H1 (cell line): ENCODE data around the gene IL2RG. TPM values are rescaled to one million over a fixed set of nuclear protein-coding genes. Genes with fewer than 3 reads are reported as not detected.

ENCODE experiments used
- CTCF ChIA-PET: fragments of 300-600 bp; sonication (Branson Sonifier 250); formaldehyde crosslinking; loops from one replicate; lab custom pipeline; 2021; ENCODE audit not compliant: partially characterized antibody; lab: Charles Lee
- POLR2A ChIA-PET: fragments of 300-600 bp; sonication (Branson Sonifier 250); formaldehyde crosslinking; loops from one replicate; lab custom pipeline; 2021; ENCODE audit warnings: inconsistent platforms; ENCODE audit not compliant: partially characterized antibody; lab: Charles Lee
- DNase-seq, 2 experiments: peaks; one replicate each; pipeline versions ENCODE4 v3.0.0 to v3.0.0-alpha.2; 2010 to 2022; ENCODE audit warnings: low spot score in 2 of 2, low read depth in 1 of 2, mixed read lengths in 1 of 2
- FAIRE-seq: peaks from 2 replicates; lab custom pipeline; 2011; peaks lifted over from hg19 to GRCh38; lab: Jason Lieb, UNC
- H2AFZ ChIP-seq: 2 replicates; pipeline ENCODE4 v1.8.1; 2012; ENCODE audit warnings: low read length, inconsistent platforms
- H2AK5ac ChIP-seq: 2 replicates; pipeline ENCODE4 v1.6.1; 2013; ENCODE audit warnings: low read depth, low read length
- H2BK120ac ChIP-seq: replicated peaks from 2 replicates; pipeline ENCODE3; 2013; ENCODE audit warnings: low read depth, low read length, inconsistent platforms
- H2BK12ac ChIP-seq: 2 replicates; pipeline ENCODE4 v1.6.1; 2013; ENCODE audit warnings: low read depth, low read length
- H2BK15ac ChIP-seq: 2 replicates; pipeline ENCODE4 v1.6.1; 2013; ENCODE audit warnings: low read length
- H2BK20ac ChIP-seq: 2 replicates; pipeline ENCODE4 v1.6.1; 2013; ENCODE audit warnings: low read length
- H2BK5ac ChIP-seq: 2 replicates; pipeline ENCODE4 v1.6.1; 2013; ENCODE audit warnings: low read depth, low read length
- H3K14ac ChIP-seq: 2 replicates; pipeline ENCODE4 v1.6.1; 2013; ENCODE audit warnings: inconsistent platforms; ENCODE audit not compliant: insufficient read length
- H3K18ac ChIP-seq: 2 replicates; pipeline ENCODE4 v1.6.1; 2013; ENCODE audit warnings: low read length; ENCODE audit errors: extremely low read depth
- H3K23ac ChIP-seq: 2 replicates; pipeline ENCODE4 v1.6.1; 2013; ENCODE audit warnings: inconsistent platforms; ENCODE audit not compliant: insufficient read length
- H3K23me2 ChIP-seq: 2 replicates; pipeline ENCODE4 v1.6.1; 2013; ENCODE audit warnings: low read depth, low read length
- H3K27ac ChIP-seq: 2 replicates; pipeline ENCODE4 v1.6.1; 2011; ENCODE audit warnings: low read depth, low read length, inconsistent platforms
- H3K27me3 ChIP-seq, 4 experiments: replicated peaks in 1 of 4; 1 replicate in 1 of 4; 2 replicates in 3 of 4; pipeline versions ENCODE4 v1.6.1 to v1.8.1; 2011 to 2013; ENCODE audit warnings: low read length in 3 of 4, mild to moderate bottlenecking in 3 of 4, inconsistent platforms in 2 of 4, mixed read lengths in 2 of 4, moderate library complexity in 1 of 4; ENCODE audit not compliant: control insufficient read depth in 3 of 4, insufficient read depth in 3 of 4; ENCODE audit errors: extremely low read depth in 1 of 4
- H3K36me3 ChIP-seq, 4 experiments: 2 replicates each; pipeline versions ENCODE4 v1.6.1 to v1.8.1; 2011 to 2013; ENCODE audit warnings: mild to moderate bottlenecking in 4 of 4, low read length in 3 of 4, moderate library complexity in 2 of 4, control low read depth in 1 of 4, inconsistent platforms in 1 of 4; ENCODE audit not compliant: insufficient read depth in 4 of 4, control insufficient read depth in 2 of 4
- H3K4ac ChIP-seq: replicated peaks from 2 replicates; pipeline ENCODE3; 2013; ENCODE audit warnings: low read length, low read depth, mixed read lengths, inconsistent platforms; ENCODE audit not compliant: insufficient read length
- H3K4me1 ChIP-seq, 4 experiments: replicated peaks in 1 of 4; 1 replicate in 1 of 4; 2 replicates in 3 of 4; pipeline versions ENCODE4 v1.6.1 to v1.8.1; 2011 to 2013; ENCODE audit warnings: low read length in 3 of 4, inconsistent platforms in 2 of 4, mixed read lengths in 1 of 4; ENCODE audit not compliant: insufficient read depth in 4 of 4, control insufficient read depth in 3 of 4
- H3K4me2 ChIP-seq, 2 experiments: 2 replicates each; pipeline versions ENCODE4 v1.6.1 to v1.8.1; 2011 to 2013; ENCODE audit warnings: low read depth in 2 of 2, low read length in 2 of 2, control low read depth in 1 of 2, inconsistent platforms in 1 of 2, mild to moderate bottlenecking in 1 of 2; ENCODE audit not compliant: insufficient read depth in 1 of 2
- H3K4me3 ChIP-seq, 4 experiments: fragments of 200-600, 300-600 bp in 1 of 4; sonication (generic), shearing (Covaris generic), sonication (Bioruptor Twin) in 1 of 4; 2 replicates each; pipeline versions ENCODE4 v1.5.1 to v1.8.1; 2011 to 2016; ENCODE audit warnings: low read length in 4 of 4, low read depth in 3 of 4, control low read depth in 2 of 4, inconsistent platforms in 2 of 4, mild to moderate bottlenecking in 2 of 4, mixed read lengths in 1 of 4, moderate library complexity in 1 of 4; ENCODE audit not compliant: insufficient read depth in 2 of 4; ENCODE audit errors: extremely low read depth in 1 of 4
- H3K56ac ChIP-seq: replicated peaks from 2 replicates; pipeline ENCODE3; 2013; ENCODE audit warnings: low read depth, mild to moderate bottlenecking, mixed read lengths, low read length, inconsistent platforms; ENCODE audit not compliant: insufficient read length
- H3K79me1 ChIP-seq: 2 replicates; pipeline ENCODE4 v1.6.1; 2013; ENCODE audit warnings: low read depth, low read length, control low read depth
- H3K79me2 ChIP-seq, 2 experiments: 2 replicates each; pipeline versions ENCODE4 v1.6.1 to v1.8.1; 2012 to 2013; ENCODE audit warnings: low read length in 2 of 2, mild to moderate bottlenecking in 2 of 2, inconsistent platforms in 1 of 2; ENCODE audit not compliant: insufficient read depth in 2 of 2, control insufficient read depth in 1 of 2
- H3K9ac ChIP-seq, 4 experiments: replicated peaks in 1 of 4; 1 replicate in 1 of 4; 2 replicates in 3 of 4; pipeline versions ENCODE4 v1.6.1 to v1.8.1; 2011 to 2013; ENCODE audit warnings: low read depth in 3 of 4, low read length in 3 of 4, control low read depth in 2 of 4, mild to moderate bottlenecking in 2 of 4, moderate library complexity in 2 of 4, inconsistent platforms in 1 of 4; ENCODE audit errors: extremely low read depth in 1 of 4
- H3K9me3 ChIP-seq, 2 experiments: 2 replicates each; pipeline versions ENCODE4 v1.6.1 to v1.8.1; 2012 to 2013; ENCODE audit warnings: mild to moderate bottlenecking in 2 of 2, moderate library complexity in 2 of 2, control low read depth in 1 of 2, inconsistent platforms in 1 of 2, low read depth in 1 of 2, low read length in 1 of 2, mixed read lengths in 1 of 2; ENCODE audit not compliant: insufficient read depth in 2 of 2
- H4K20me1 ChIP-seq, 2 experiments: replicated peaks in 1 of 2; 2 replicates each; pipeline versions ENCODE3 to v1.8.1; 2011 to 2013; ENCODE audit warnings: inconsistent platforms in 2 of 2, low read length in 2 of 2, mild to moderate bottlenecking in 1 of 2; ENCODE audit not compliant: insufficient read depth in 2 of 2, control insufficient read depth in 1 of 2
- H4K5ac ChIP-seq: 2 replicates; pipeline ENCODE4 v1.6.1; 2013; ENCODE audit warnings: low read length, low read depth, mixed read lengths, inconsistent platforms; ENCODE audit not compliant: insufficient read length
- H4K8ac ChIP-seq: 2 replicates; pipeline ENCODE4 v1.8.0; 2013; ENCODE audit warnings: mild to moderate bottlenecking, moderate library complexity, low read length, inconsistent platforms; ENCODE audit not compliant: insufficient read depth; ENCODE audit errors: extremely low read depth
- H4K91ac ChIP-seq: replicated peaks from 2 replicates; pipeline ENCODE3; 2013; ENCODE audit warnings: low read length, mixed read lengths, inconsistent platforms; ENCODE audit not compliant: insufficient read length
- ATF2 ChIP-seq: IDR thresholded peaks from 2 replicates; pipeline ENCODE4 v1.6.1; 2012; ENCODE audit warnings: low read length, inconsistent platforms
- CBX5 ChIP-seq: fragments of 300-800, 300-1000 bp; sonication (generic); IDR thresholded peaks from 2 replicates; pipeline ENCODE4 v1.7.1; 2016; ENCODE audit warnings: antibody characterized with exemption, low read length, low read depth
- CBX8 ChIP-seq: fragments of 300-800, 300-1000 bp; sonication (generic); IDR thresholded peaks from 2 replicates; pipeline ENCODE4 v1.7.1; 2016; ENCODE audit warnings: low read depth, low read length, borderline replicate concordance
- FOSL1 ChIP-seq: IDR thresholded peaks from 2 replicates; pipeline ENCODE4 v1.6.1; 2011; ENCODE audit warnings: mild to moderate bottlenecking, low read depth, low read length, moderate library complexity; ENCODE audit not compliant: insufficient read depth
- GABPA ChIP-seq: IDR thresholded peaks from 2 replicates; pipeline ENCODE4 v1.6.1; 2011; ENCODE audit warnings: mild to moderate bottlenecking, low read length, moderate library complexity, borderline replicate concordance; ENCODE audit not compliant: insufficient read depth
- JUN ChIP-seq: IDR thresholded peaks from 2 replicates; pipeline ENCODE4 v1.6.1; 2011; ENCODE audit warnings: low read depth, mild to moderate bottlenecking, improper control_type of control experiment, low read length
- JUND ChIP-seq: IDR thresholded peaks from 2 replicates; pipeline ENCODE4 v1.6.1; 2011; ENCODE audit warnings: mild to moderate bottlenecking, improper control_type of control experiment, low read length
- POU5F1 ChIP-seq: IDR thresholded peaks from 2 replicates; pipeline ENCODE4 v1.6.1; 2011; ENCODE audit warnings: low read depth, mild to moderate bottlenecking, low read length, moderate library complexity
- RXRA ChIP-seq: IDR thresholded peaks from 2 replicates; pipeline ENCODE4 v1.6.1; 2011; ENCODE audit warnings: low read depth, mild to moderate bottlenecking, low read length, moderate library complexity; ENCODE audit not compliant: insufficient read depth
- SP1 ChIP-seq: IDR thresholded peaks from 2 replicates; pipeline ENCODE4 v1.6.1; 2011; ENCODE audit warnings: low read depth, low read length
- SP4 ChIP-seq: IDR thresholded peaks from 2 replicates; pipeline ENCODE4 v1.6.1; 2012; ENCODE audit warnings: low read length, inconsistent platforms
- USF2 ChIP-seq: IDR thresholded peaks from 2 replicates; pipeline ENCODE4 v1.6.1; 2011; ENCODE audit warnings: low read length, improper control_type of control experiment
- WGBS, 2 experiments: shearing (Covaris generic) in 1 of 2; methylation state at CpG; one replicate each; pipeline versions ENCODE4 v1.1.6 to v1.1.7; 2013 to 2015; ENCODE audit warnings: low lambda C conversion rate in 2 of 2, mixed read lengths in 2 of 2, inconsistent platforms in 1 of 2, low coverage in 1 of 2, missing lambda C conversion rate in 1 of 2; ENCODE audit not compliant: insufficient replicate concordance in 2 of 2, insufficient coverage in 1 of 2, insufficient read length in 1 of 2; ENCODE audit errors: extremely low coverage in 1 of 2, missing lambda C conversion rate in 1 of 2; 5-methylcytosine and 5-hydroxymethylcytosine counted together
- polyA plus RNA-seq, 7 experiments: library from polyadenylated mRNA; depleted of rRNA in 3 of 7; stranded (reverse) in 5 of 7; unstranded in 2 of 7; fragments of >200 nt in 5 of 7; fragments of 200-250 nt in 2 of 7; gene quantifications; 1 replicate in 5 of 7; 2 replicates in 1 of 7; 4 replicates in 1 of 7; pipeline versions ENCODE4 v1.2.1 to v1.2.3, GENCODE V29; 2011 to 2013; ENCODE audit warnings: missing spikeins in 2 of 7, mixed read lengths in 2 of 7
- total RNA-seq: library from RNA; stranded (reverse); fragmentation: NEBNext Ultra II Directional; extraction: Animal tissue kit (Norgen Biotek cat#: 25700); gene quantifications from 2 replicates; pipeline ENCODE4 v1.2.1, GENCODE V29; 2021

The IL2RG gene
- total and polyA plus RNA-seq, 2 of the 8 experiments (the other 6 are each of a cell fraction or from before 2014, with no cell fraction given), result not detected

GRCh38 chrX:71091263-71091662 is 20.1 kb downstream of the IL2RG start:
- Histone ChIP-seq H3K4me1 (peaks cover 0 to 4% (median 1%) of the 10 kb centered on the region in 4 experiments; a peak in 4 of 7 replicates), H3K23me2 (peaks cover 2% of the 10 kb centered on the region; the same call in 1 of the 2 replicates), H3K9me3 (no peaks in the 10 kb centered on the region), H3K9ac (no peak overlapping the region), H3K36me3 (no peaks in the 10 kb centered on the region), H2BK5ac (no peak overlapping the region), H3K14ac (no peak overlapping the region), H4K20me1 (no peaks in the 10 kb centered on the region), H3K4ac (no peak overlapping the region), H2AFZ (no peak overlapping the region), H3K27ac (no peak overlapping the region), H2BK120ac (no peak overlapping the region), H3K27me3 (no peaks in the 10 kb centered on the region), H3K56ac (no peak overlapping the region), H2BK12ac (no peak overlapping the region), H3K79me1 (no peaks in the 10 kb centered on the region), H3K18ac (no peak overlapping the region), H2AK5ac (no peak overlapping the region), H2BK20ac (no peak overlapping the region), H3K4me3 (no peak overlapping the region), H4K8ac (no peak overlapping the region), H4K5ac (no peak overlapping the region), H2BK15ac (no peak overlapping the region), H3K4me2 (no peak overlapping the region), H3K23ac (no peak overlapping the region), H3K79me2 (no peaks in the 10 kb centered on the region), H4K91ac (no peak overlapping the region)
- no peak for DNase-seq
- 88% methylated on average over 5 of the region's 5 CpGs; no CpG with 5 or more reads in 1 of the 2 experiments for WGBS, 2 experiments
- no peak for TF ChIP-seq FOSL1
- no peak for TF ChIP-seq CBX8
- TF ChIP-seq GABPA, result no peak
- no peak for TF ChIP-seq POU5F1
- TF ChIP-seq SP1, result no peak
- no peak for TF ChIP-seq RXRA
- no peak for TF ChIP-seq CBX5
- no peak for TF ChIP-seq ATF2
- no peak for TF ChIP-seq JUND
- TF ChIP-seq SP4, result no peak
- TF ChIP-seq JUN, result no peak
- TF ChIP-seq USF2, result no peak
- CTCF ChIA-PET, result interaction anchor here (1.5 kb wide), 1 partner anchor 23 kb away, joined by 3 read pairs; the partner anchor contains the start of gene SNX12
- POLR2A ChIA-PET, result no interaction called here
- FAIRE-seq, result no peak
